H1 (cell line): ENCODE results near the gene ZP2. TPM values are rescaled to one million over a fixed set of nuclear protein-coding genes. Genes with fewer than 3 reads are reported as not detected.

ENCODE experiments used
- CBX5 ChIP-seq: fragments of 300-800, 300-1000 bp; sonication (generic); IDR thresholded peaks from 2 replicates; pipeline ENCODE4 v1.7.1; 2016; ENCODE audit warnings: antibody characterized with exemption, low read length, low read depth
- CHD1 ChIP-seq: IDR thresholded peaks from 2 replicates; pipeline ENCODE4 v1.6.1; 2012; ENCODE audit warnings: low read depth, low read length, improper control_type of control experiment
- E2F6 ChIP-seq: IDR thresholded peaks from 2 replicates; pipeline ENCODE4 v1.6.1; 2012; ENCODE audit warnings: inconsistent platforms
- GABPA ChIP-seq: IDR thresholded peaks from 2 replicates; pipeline ENCODE4 v1.6.1; 2011; ENCODE audit warnings: mild to moderate bottlenecking, low read length, moderate library complexity, borderline replicate concordance; ENCODE audit not compliant: insufficient read depth
- HDAC6 ChIP-seq: IDR thresholded peaks from one replicate; pipeline ENCODE4 v1.7.1; 2012; ENCODE audit warnings: low read depth, mild to moderate bottlenecking, inconsistent platforms, low read length, moderate library complexity
- JUN ChIP-seq: IDR thresholded peaks from 2 replicates; pipeline ENCODE4 v1.6.1; 2011; ENCODE audit warnings: low read depth, mild to moderate bottlenecking, improper control_type of control experiment, low read length
- MAX ChIP-seq: IDR thresholded peaks from 2 replicates; pipeline ENCODE4 v1.6.1; 2012; ENCODE audit warnings: inconsistent platforms
- NRF1 ChIP-seq: IDR thresholded peaks from 2 replicates; pipeline ENCODE4 v1.6.1; 2011; ENCODE audit warnings: mild to moderate bottlenecking, low read depth, low read length, improper control_type of control experiment
- POLR2AphosphoS5 ChIP-seq: IDR thresholded peaks from 2 replicates; pipeline ENCODE4 v1.6.1; 2011; ENCODE audit warnings: low read depth, low read length
- RBBP5 ChIP-seq: IDR thresholded peaks from 2 replicates; pipeline ENCODE4 v1.7.1; 2012; ENCODE audit warnings: low read depth, mild to moderate bottlenecking, inconsistent platforms, low read length, moderate library complexity, borderline replicate concordance
- SP2 ChIP-seq: IDR thresholded peaks from 2 replicates; pipeline ENCODE4 v1.6.1; 2012; ENCODE audit warnings: mild to moderate bottlenecking, low read length, inconsistent platforms
- SUZ12 ChIP-seq: fragments of 200-600 bp; sonication (generic); IDR thresholded peaks from 2 replicates; pipeline ENCODE4 v1.6.1; 2012; ENCODE audit warnings: mild to moderate bottlenecking, inconsistent platforms, low read length, moderate library complexity, mixed read lengths
- polyA plus RNA-seq, 7 experiments: library from polyadenylated mRNA; depleted of rRNA in 3 of 7; stranded (reverse) in 5 of 7; unstranded in 2 of 7; fragments of >200 nt in 5 of 7; fragments of 200-250 nt in 2 of 7; gene quantifications; 1 replicate in 5 of 7; 2 replicates in 1 of 7; 4 replicates in 1 of 7; pipeline versions ENCODE4 v1.2.1 to v1.2.3, GENCODE V29; 2011 to 2013; ENCODE audit warnings: missing spikeins in 2 of 7, mixed read lengths in 2 of 7
- total RNA-seq: library from RNA; stranded (reverse); fragmentation: NEBNext Ultra II Directional; extraction: Animal tissue kit (Norgen Biotek cat#: 25700); gene quantifications from 2 replicates; pipeline ENCODE4 v1.2.1, GENCODE V29; 2021

The ZP2 gene
- total and polyA plus RNA-seq, 2 of the 8 experiments (the other 6 are each of a cell fraction or from before 2014, with no cell fraction given) = not detected

DNA sequence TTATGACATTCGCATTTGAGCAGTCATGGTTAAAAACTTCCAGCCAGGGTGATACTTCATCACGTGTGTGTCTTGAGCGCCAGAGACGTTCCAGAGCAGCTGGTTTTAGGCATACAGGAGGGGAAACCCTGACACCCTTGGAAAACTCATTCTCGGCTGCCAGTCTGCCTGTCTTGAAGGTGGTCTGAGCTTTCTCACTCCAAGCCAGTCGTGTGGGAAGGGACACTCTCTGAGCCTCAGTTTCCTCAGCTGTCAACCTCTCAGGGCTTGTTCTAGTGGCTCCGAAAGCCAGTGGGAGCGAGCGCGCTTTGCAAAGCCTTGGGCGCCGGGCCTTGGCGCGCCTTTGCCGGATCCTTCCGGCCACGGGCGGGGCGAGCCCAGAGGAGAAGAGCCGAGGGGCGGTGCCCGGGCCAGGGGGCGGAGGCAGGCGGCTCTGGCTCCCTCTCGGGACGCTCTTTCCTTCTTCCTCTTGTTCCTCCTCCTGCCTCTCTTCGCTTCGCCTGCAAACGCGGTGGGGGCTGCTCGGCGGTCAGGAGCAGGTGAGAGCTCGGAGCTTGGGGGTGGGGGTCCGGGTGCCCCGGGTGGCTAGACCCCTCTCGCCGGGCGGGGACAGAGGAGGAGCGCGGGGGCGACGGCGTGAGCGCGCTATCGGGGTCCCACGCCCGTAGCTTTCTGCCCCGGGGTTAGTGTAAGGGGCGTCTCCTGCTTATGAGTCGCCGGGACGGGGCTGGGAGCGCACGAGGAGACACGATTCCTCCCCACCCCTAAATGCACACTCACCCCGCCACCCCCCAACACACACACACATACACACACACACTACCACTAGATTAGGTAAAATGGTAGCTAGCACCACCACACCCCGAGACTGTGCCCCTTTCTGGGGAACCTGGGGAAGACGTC is 52.9 kb downstream of the ZP2 start, which contains the start of gene LDAF1 (continued):
- TF ChIP-seq E2F6 (peak; percentile 34), JUN (no peak), SP2 (no peak), MAX (peak; percentile 18; the same call in 1 of the 2 replicates), POLR2AphosphoS5 (peak; percentile 56; the same call in 1 of the 2 replicates), HDAC6 (no peak), NRF1 (no peak), CHD1 (no peak), SUZ12 (no peak), RBBP5 (peak; percentile 58; the same call in 1 of the 2 replicates), GABPA (no peak), CBX5 (no peak)
